ENCODE results near the gene ABCC11. TPM values are rescaled to one million over a fixed set of nuclear protein-coding genes. Genes with fewer than 3 reads are reported as not detected.

The ABCC11 gene
- total RNA-seq, 6 donors from 2014 or later = 0.15 to 0.33 (median 0.21) TPM; not detected in 2

GRCh38 chr16:48225456-48225855 lies 21.9 kb downstream of the ABCC11 start:
- TF ChIP-seq POLR2AphosphoS5 (IDR thresholded peaks at IDR 0.05) = no peak
- TF ChIP-seq EP300 (IDR thresholded peaks at IDR 0.05) = no peak
- TF ChIP-seq CTCF (IDR thresholded peaks at IDR 0.05) = no peak
- TF ChIP-seq POLR2A (IDR thresholded peaks at IDR 0.05) = no peak
- Histone ChIP-seq H3K4me1 (no peaks in the 10 kb centered on the region), H3K36me3 (no peaks in the 10 kb centered on the region), H3K27me3 (no peaks in the 10 kb centered on the region), H3K9me3 (no peaks in the 10 kb centered on the region), H3K4me3 (no peak overlapping the region), H3K27ac (no peak overlapping the region)
- DNase-seq = no peak
- ATAC-seq (ENCODE audit: low FRiP score in 2 of 2) = no peak
- WGBS, 2 donors = 74 to 88% methylated on average over 5 of the region's 5 CpGs

GRCh38 chr16:48223490-48223889 lies 23.8 kb downstream of the ABCC11 start:
- Histone ChIP-seq H3K27me3 (no peaks in the 10 kb centered on the region), H3K27ac (no peak overlapping the region), H3K36me3 (no peaks in the 10 kb centered on the region), H3K4me3 (no peak overlapping the region), H3K4me1 (no peaks in the 10 kb centered on the region), H3K9me3 (no peaks in the 10 kb centered on the region)
- WGBS, 2 donors = 92 to 97% methylated on average over 4 of the region's 4 CpGs
- no peak for TF ChIP-seq EP300 (IDR thresholded peaks at IDR 0.05)
- no peak for TF ChIP-seq POLR2AphosphoS5 (IDR thresholded peaks at IDR 0.05)
- TF ChIP-seq POLR2A (IDR thresholded peaks at IDR 0.05) = no peak
- no peak for TF ChIP-seq CTCF (IDR thresholded peaks at IDR 0.05)
- DNase-seq (no peak), ATAC-seq (ENCODE audit: low FRiP score in 2 of 2) (no peak)

GRCh38 chr16:48220891-48221290 lies 26.4 kb downstream of the ABCC11 start:
- H3K9me3 ChIP-seq = no peaks in the 10 kb centered on the region
- WGBS, 2 donors = 68 to 71% methylated on average over 3 of the region's 3 CpGs
- H3K36me3 ChIP-seq = no peaks in the 10 kb centered on the region
- ATAC-seq (ENCODE audit: low FRiP score in 2 of 2) (no peak), DNase-seq (no peak)
- H3K27ac ChIP-seq = no peak overlapping the region
- H3K4me3 ChIP-seq = no peak overlapping the region
- TF ChIP-seq POLR2A (IDR thresholded peaks at IDR 0.05) (no peak), EP300 (IDR thresholded peaks at IDR 0.05) (no peak), POLR2AphosphoS5 (IDR thresholded peaks at IDR 0.05) (no peak), CTCF (IDR thresholded peaks at IDR 0.05) (no peak)
- H3K27me3 ChIP-seq = no peaks in the 10 kb centered on the region
- no peaks in the 10 kb centered on the region for H3K4me1 ChIP-seq

- no peak for ATAC-seq (ENCODE audit: low FRiP score in 2 of 2)
- Histone ChIP-seq H3K4me1 (no peaks in the 10 kb centered on the region), H3K27ac (no peak overlapping the region), H3K27me3 (no peaks in the 10 kb centered on the region), H3K4me3 (no peak overlapping the region), H3K36me3 (no peaks in the 10 kb centered on the region), H3K9me3 (no peaks in the 10 kb centered on the region)
- no peak for TF ChIP-seq CTCF (IDR thresholded peaks at IDR 0.05)
- TF ChIP-seq EP300 (IDR thresholded peaks at IDR 0.05) = no peak
- no peak for TF ChIP-seq POLR2A (IDR thresholded peaks at IDR 0.05)
- TF ChIP-seq POLR2AphosphoS5 (IDR thresholded peaks at IDR 0.05) = no peak
- 90 to 91% methylated on average over 3 of the region's 3 CpGs for WGBS, 2 donors
- no peak for DNase-seq
Observed at GRCh38 chr16:48218473-48218872, 28.9 kb downstream of the ABCC11 start.

- WGBS, 2 donors = 74 to 88% methylated on average over 2 of the region's 2 CpGs
- no peaks in the 10 kb centered on the region for H3K27me3 ChIP-seq
- no peak for DNase-seq
- H3K4me3 ChIP-seq = no peak overlapping the region
- no peak overlapping the region for H3K27ac ChIP-seq
- ATAC-seq (ENCODE audit: low FRiP score in 2 of 2) = no peak
- TF ChIP-seq EP300 (IDR thresholded peaks at IDR 0.05) = no peak
- TF ChIP-seq POLR2A (IDR thresholded peaks at IDR 0.05) = no peak
- no peak for TF ChIP-seq POLR2AphosphoS5 (IDR thresholded peaks at IDR 0.05)
- TF ChIP-seq CTCF (IDR thresholded peaks at IDR 0.05) = no peak
- H3K4me1 ChIP-seq = no peaks in the 10 kb centered on the region
- H3K9me3 ChIP-seq = no peaks in the 10 kb centered on the region
- H3K36me3 ChIP-seq = no peaks in the 10 kb centered on the region
Observed at GRCh38 chr16:48217708-48218107, 29.6 kb downstream of the ABCC11 start.
